ENCODE data around the gene CLN6.

The CLN6 gene

GRCh38 chr15:68229386-68230156 lies at the start of gene CLN6:
TSS of gene CLN6 (minus strand) at chr15:68229728. CDS start at chr15:68229584, 144 bp downstream.
- peak; percentile 64 to 88 (median 68) for DNase-seq (ENCODE audit: low read depth in 3 of 3)

GRCh38 chr15:68278595-68279405 lies 49.3 kb upstream of the CLN6 start:
- peak in 1 of 3 donors; percentile 3 for DNase-seq (ENCODE audit: low read depth in 3 of 3)

GRCh38 chr15:68278345-68278594 lies 48.7 kb upstream of the CLN6 start:
- no peak for DNase-seq (ENCODE audit: low read depth in 3 of 3)

- peak; percentile 77 to 78 (median 78) for DNase-seq (ENCODE audit: low read depth in 3 of 3)
Measured at GRCh38 chr15:68277603-68278344, 48.2 kb upstream of the CLN6 start, which contains the start of gene FEM1B. TSS of gene FEM1B (plus strand) at chr15:68277745. CDS start at chr15:68278418, 673 bp downstream.

- DNase-seq (ENCODE audit: low read depth in 3 of 3): no peak
Measured at GRCh38 chr15:68277131-68277602, 47.6 kb upstream of the CLN6 start.

- DNase-seq (ENCODE audit: low read depth in 3 of 3): no peak
Measured at GRCh38 chr15:68276668-68277067, 47.1 kb upstream of the CLN6 start.

- DNase-seq (ENCODE audit: low read depth in 3 of 3): no peak
Measured at GRCh38 chr15:68275165-68275746, 45.7 kb upstream of the CLN6 start.

- DNase-seq (ENCODE audit: low read depth in 3 of 3): no peak
Measured at GRCh38 chr15:68274201-68274848, 44.8 kb upstream of the CLN6 start.

GRCh38 chr15:68272721-68273271 lies 43.3 kb upstream of the CLN6 start:
- DNase-seq (ENCODE audit: low read depth in 3 of 3): no peak

- DNase-seq (ENCODE audit: low read depth in 3 of 3): no peak
Measured at GRCh38 chr15:68271854-68272471, 42.4 kb upstream of the CLN6 start.

GRCh38 chr15:68268405-68268804 lies 38.9 kb upstream of the CLN6 start:
- DNase-seq (ENCODE audit: low read depth in 3 of 3): no peak

- no peak for DNase-seq (ENCODE audit: low read depth in 3 of 3)
Measured at GRCh38 chr15:68265674-68266073, 36.1 kb upstream of the CLN6 start.

GRCh38 chr15:68265081-68265480 lies 35.6 kb upstream of the CLN6 start:
- DNase-seq (ENCODE audit: low read depth in 3 of 3): no peak

GRCh38 chr15:68264282-68264681 lies 34.8 kb upstream of the CLN6 start:
- no peak for DNase-seq (ENCODE audit: low read depth in 3 of 3)

- no peak for DNase-seq (ENCODE audit: low read depth in 3 of 3)
Measured at GRCh38 chr15:68262514-68263356, 33.2 kb upstream of the CLN6 start.

GRCh38 chr15:68261980-68262379 lies 32.5 kb upstream of the CLN6 start:
- no peak for DNase-seq (ENCODE audit: low read depth in 3 of 3)

GRCh38 chr15:68261241-68261640 lies 31.7 kb upstream of the CLN6 start:
- no peak for DNase-seq (ENCODE audit: low read depth in 3 of 3)

- no peak for DNase-seq (ENCODE audit: low read depth in 3 of 3)
Measured at GRCh38 chr15:68259883-68260282, 30.4 kb upstream of the CLN6 start.

- DNase-seq (ENCODE audit: low read depth in 3 of 3): peak in 1 of 3 donors; percentile 9
Measured at GRCh38 chr15:68258692-68259091, 29.2 kb upstream of the CLN6 start.
